ENCODE data around the gene MAP3K20. TPM values are rescaled to one million over a fixed set of nuclear protein-coding genes. Genes with fewer than 3 reads are reported as not detected.
"Not testable (repeated sequence)": the region's sequence is repeated elsewhere in the genome, so short reads cannot be mapped to it uniquely, and the experiment has no call there.

MAP3K20 gene
- total and polyA plus RNA-seq, 7 experiments from 2014 or later: 0.18 to 17.0 (median 1.5) TPM; not detected in 1

DNA sequence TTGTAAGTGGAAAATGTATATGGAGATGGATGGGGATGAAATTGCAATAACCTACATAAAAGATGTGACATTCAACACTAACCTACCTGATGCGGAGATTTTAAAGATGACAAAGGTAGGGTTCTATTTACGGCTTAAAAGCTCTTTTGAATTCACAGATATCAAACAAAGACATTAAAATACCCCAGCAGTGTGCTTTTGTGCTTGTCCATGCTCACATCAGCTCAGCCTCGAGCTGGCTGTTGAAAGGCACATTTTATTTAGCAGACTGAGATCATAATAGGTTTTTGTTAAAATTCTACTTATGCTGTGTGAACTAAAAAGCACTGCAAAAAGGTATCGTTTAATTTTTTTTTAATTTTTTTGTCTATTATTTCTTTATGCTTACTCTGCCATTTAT is 183.1 kb downstream of the MAP3K20 start:
- Mint-ChIP-seq H3K4me1 (peaks cover 0 to 3% (median 0%) of the 10 kb centered on the region in 7 donors), H3K9me3 (peaks cover 0 to 2% (median 0%) of the 10 kb centered on the region in 11 donors), H3K36me3 (peaks cover 0 to 10% (median 0%) of the 10 kb centered on the region in 5 donors), H3K27me3 (peaks cover 0 to 21% (median 9%) of the 10 kb centered on the region in 5 donors), H3K4me3 (no peak overlapping the region), H3K27ac (no peak overlapping the region)
- Histone ChIP-seq H3K27me3 (ENCODE audit: control insufficient read depth in 2 of 2, insufficient read depth in 2 of 2, low read length in 2 of 2) (no peaks in the 10 kb centered on the region), H3K4me3 (ENCODE audit: low read length) (no peak overlapping the region), H3K36me3 (ENCODE audit: control insufficient read depth in 2 of 3, insufficient read depth in 3 of 3, low read length in 3 of 3) (no peaks in the 10 kb centered on the region), H3K9me3 (ENCODE audit: control insufficient read depth in 2 of 3, low read length in 3 of 3) (no peaks in the 10 kb centered on the region), H3K27ac (ENCODE audit: low read depth, low read length) (no peak overlapping the region), H3K4me1 (ENCODE audit: control insufficient read depth in 2 of 2, insufficient read depth in 2 of 2, low read length in 2 of 2) (no peaks in the 10 kb centered on the region)
- DNase-seq: no peak
- intact Hi-C loops (cut with micrococcal nuclease): no loop called here
- ATAC-seq: no peak
- ChIA-PET POLR2A (no interaction called here), CTCF (no interaction called here)

DNA sequence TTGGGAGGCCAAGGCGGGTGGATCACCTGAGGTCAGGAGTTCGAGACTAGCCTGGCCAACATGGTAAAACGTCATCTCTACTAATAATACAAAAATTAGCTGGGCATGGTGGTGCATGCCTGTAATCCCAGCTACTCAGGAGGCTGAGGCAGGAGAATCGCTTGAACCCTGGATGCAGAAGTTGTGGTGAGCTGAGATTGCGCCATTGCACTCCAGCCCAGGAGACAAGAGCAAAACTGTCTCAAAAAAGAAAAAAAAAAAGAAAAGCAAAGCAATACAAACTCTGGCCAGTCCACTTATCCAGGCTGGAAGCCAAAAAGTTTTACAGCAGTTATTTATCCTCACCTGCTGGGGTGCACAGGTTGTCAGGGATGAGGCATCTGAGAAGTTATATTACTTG is 186.7 kb downstream of the MAP3K20 start:
- CTCF ChIA-PET; H3K27ac ChIP-seq (ENCODE audit: low read depth, low read length); H3K27me3 ChIP-seq (ENCODE audit: control insufficient read depth in 2 of 2, insufficient read depth in 2 of 2, low read length in 2 of 2); ATAC-seq; H3K4me3 Mint-ChIP-seq; H3K9me3 ChIP-seq (ENCODE audit: control insufficient read depth in 2 of 3, low read length in 3 of 3); H3K27me3 Mint-ChIP-seq; intact Hi-C loops (cut with micrococcal nuclease); H3K4me3 ChIP-seq (ENCODE audit: low read length); DNase-seq; H3K4me1 ChIP-seq (ENCODE audit: control insufficient read depth in 2 of 2, insufficient read depth in 2 of 2, low read length in 2 of 2); H3K36me3 ChIP-seq (ENCODE audit: control insufficient read depth in 2 of 3, insufficient read depth in 3 of 3, low read length in 3 of 3); H3K9me3 Mint-ChIP-seq; POLR2A ChIA-PET; H3K27ac Mint-ChIP-seq: not testable (repeated sequence)
- Mint-ChIP-seq H3K36me3 (peaks cover 0 to 18% (median 0%) of the 10 kb centered on the region in 5 donors), H3K4me1 (peaks cover 6 to 18% (median 11%) of the 10 kb centered on the region in 7 donors)

DNA sequence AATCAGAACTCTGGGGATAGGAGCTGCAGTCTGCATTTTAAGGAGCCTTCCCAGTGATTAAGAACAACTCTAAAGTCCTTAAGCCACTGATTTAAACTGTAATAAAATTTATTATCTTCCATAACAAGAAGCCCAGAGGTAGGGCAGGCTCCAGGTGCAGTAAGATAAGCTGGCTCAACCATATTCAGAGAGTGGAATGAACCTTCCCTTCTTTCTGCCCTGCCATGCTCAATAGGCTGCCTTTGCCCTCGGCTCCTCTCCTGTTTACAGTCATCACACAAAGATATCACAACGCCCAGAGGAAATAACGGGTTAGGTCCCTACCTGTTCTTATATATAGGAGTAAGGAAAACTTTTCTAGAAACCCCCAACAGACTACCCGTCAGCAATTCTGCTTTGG is 188.5 kb downstream of the MAP3K20 start:
- intact Hi-C loops (cut with micrococcal nuclease): no loop called here
- Histone ChIP-seq H3K9me3 (ENCODE audit: control insufficient read depth in 2 of 3, low read length in 3 of 3) (no peaks in the 10 kb centered on the region), H3K27ac (ENCODE audit: low read depth, low read length) (no peak overlapping the region), H3K36me3 (ENCODE audit: control insufficient read depth in 2 of 3, insufficient read depth in 3 of 3, low read length in 3 of 3) (no peaks in the 10 kb centered on the region), H3K4me1 (ENCODE audit: control insufficient read depth in 2 of 2, insufficient read depth in 2 of 2, low read length in 2 of 2) (no peaks in the 10 kb centered on the region), H3K4me3 (ENCODE audit: low read length) (peak overlapping the region; percentile 1), H3K27me3 (ENCODE audit: control insufficient read depth in 2 of 2, insufficient read depth in 2 of 2, low read length in 2 of 2) (no peaks in the 10 kb centered on the region)
- ATAC-seq: no peak
- CTCF ChIA-PET: no interaction called here
- peaks cover 6 to 18% (median 11%) of the 10 kb centered on the region in 7 donors for H3K4me1 Mint-ChIP-seq
- H3K9me3 Mint-ChIP-seq: peaks cover 0 to 3% (median 0%) of the 10 kb centered on the region in 11 donors
- peak overlapping the region in 7 of 9 donors; percentile 1 to 92 (median 81) for H3K27ac Mint-ChIP-seq
- peak overlapping the region; percentile 53 to 88 (median 76) for H3K4me3 Mint-ChIP-seq
- H3K27me3 Mint-ChIP-seq: peaks cover 0 to 5% (median 3%) of the 10 kb centered on the region in 5 donors
- H3K36me3 Mint-ChIP-seq: peaks cover 0 to 21% (median 0%) of the 10 kb centered on the region in 5 donors
- POLR2A ChIA-PET: no interaction called here
- DNase-seq: no peak

DNA sequence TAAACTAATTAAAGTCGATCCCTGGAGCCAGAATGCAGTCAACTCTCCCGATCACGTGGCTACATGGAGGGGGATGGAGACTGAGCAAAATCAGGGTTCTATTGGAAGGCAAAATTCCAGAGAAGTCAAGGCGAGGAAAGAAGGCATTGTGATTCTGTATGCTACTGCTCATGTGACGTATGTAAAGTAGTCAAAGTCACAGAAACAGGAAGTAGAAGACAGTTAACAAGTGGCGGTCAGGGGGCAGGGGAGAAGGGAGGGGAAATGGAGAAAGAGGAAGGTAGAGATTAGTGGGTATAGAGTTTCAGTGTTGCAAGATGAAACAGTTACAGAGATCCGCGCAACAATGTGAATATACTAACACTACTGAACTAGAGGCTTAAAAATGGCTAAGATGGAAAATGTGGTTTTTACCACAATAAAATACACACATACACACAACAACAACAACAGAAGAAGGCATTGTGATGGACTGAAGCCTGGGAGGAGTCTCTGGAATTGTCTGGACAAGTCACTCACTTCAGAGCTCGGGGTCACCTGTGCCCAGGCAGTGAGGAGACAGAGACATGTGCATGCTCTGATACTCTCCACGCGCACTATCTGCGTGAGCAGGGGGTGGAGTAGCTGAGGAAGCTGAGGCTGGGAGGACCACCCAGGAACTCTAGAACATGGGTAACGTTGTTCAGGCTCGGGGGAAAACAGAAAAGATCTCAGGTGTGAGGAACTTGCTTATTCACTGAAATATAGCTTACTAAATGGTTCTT is 189.1 kb downstream of the MAP3K20 start:
- Histone ChIP-seq H3K4me3 (ENCODE audit: low read length) (peak overlapping the region; percentile 1), H3K27ac (ENCODE audit: low read depth, low read length) (no peak overlapping the region)

DNA sequence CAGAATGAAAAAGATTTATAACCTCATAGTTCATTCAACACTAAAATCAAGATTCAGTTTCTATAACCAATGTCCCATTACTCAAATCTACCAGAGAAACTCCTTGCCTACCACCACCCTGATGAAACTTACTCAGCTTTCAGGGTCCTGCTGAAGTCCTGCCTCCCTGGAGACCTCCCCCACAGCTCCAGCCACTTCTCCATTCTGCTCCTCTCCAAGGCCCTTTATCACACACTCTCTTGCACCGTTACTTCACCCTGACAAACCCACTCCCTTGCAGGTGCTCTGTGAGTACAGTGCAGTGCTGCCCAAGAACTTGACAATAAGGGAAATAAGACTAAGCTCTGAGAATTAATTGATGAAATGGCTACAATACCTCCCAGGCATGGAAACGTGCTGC is 195.5 kb downstream of the MAP3K20 start:
- Histone ChIP-seq H3K36me3 (ENCODE audit: control insufficient read depth in 2 of 3, insufficient read depth in 3 of 3, low read length in 3 of 3) (no peaks in the 10 kb centered on the region), H3K27me3 (ENCODE audit: control insufficient read depth in 2 of 2, insufficient read depth in 2 of 2, low read length in 2 of 2) (no peaks in the 10 kb centered on the region), H3K9me3 (ENCODE audit: control insufficient read depth in 2 of 3, low read length in 3 of 3) (no peaks in the 10 kb centered on the region), H3K4me3 (ENCODE audit: low read length) (no peak overlapping the region), H3K27ac (ENCODE audit: low read depth, low read length) (no peak overlapping the region), H3K4me1 (ENCODE audit: control insufficient read depth in 2 of 2, insufficient read depth in 2 of 2, low read length in 2 of 2) (no peaks in the 10 kb centered on the region)
- CTCF ChIA-PET: no interaction called here
- intact Hi-C loops (cut with micrococcal nuclease): no loop called here
- H3K4me3 Mint-ChIP-seq: no peak overlapping the region
- H3K27me3 Mint-ChIP-seq: peaks cover 0 to 13% (median 0%) of the 10 kb centered on the region in 5 donors
- DNase-seq (no peak), ATAC-seq (no peak)
- H3K4me1 Mint-ChIP-seq: no peaks in the 10 kb centered on the region
- POLR2A ChIA-PET: no interaction called here
- H3K36me3 Mint-ChIP-seq: peaks cover 0 to 5% (median 0%) of the 10 kb centered on the region in 5 donors
- H3K9me3 Mint-ChIP-seq: peaks cover 0 to 5% (median 1%) of the 10 kb centered on the region in 11 donors
- H3K27ac Mint-ChIP-seq: no peak overlapping the region

More for the DNA sequence above, 189.1 kb downstream of the MAP3K20 start:
- Mint-ChIP-seq H3K9me3 (peaks cover 0 to 3% (median 0%) of the 10 kb centered on the region in 11 donors), H3K4me1 (peaks cover 6 to 18% (median 11%) of the 10 kb centered on the region in 7 donors), H3K27ac (peak overlapping the region in 8 of 9 donors; percentile 26 to 92 (median 80)), H3K27me3 (peaks cover 0 to 5% (median 3%) of the 10 kb centered on the region in 5 donors), H3K4me3 (peak overlapping the region; percentile 53 to 88 (median 76)), H3K36me3 (peaks cover 0 to 21% (median 0%) of the 10 kb centered on the region in 5 donors)
- intact Hi-C loops (cut with micrococcal nuclease): no loop called here
- CTCF ChIA-PET: no interaction called here
- POLR2A ChIA-PET: no interaction called here
- H3K9me3 ChIP-seq (ENCODE audit: control insufficient read depth in 2 of 3, low read length in 3 of 3): no peaks in the 10 kb centered on the region
- H3K36me3 ChIP-seq (ENCODE audit: control insufficient read depth in 2 of 3, insufficient read depth in 3 of 3, low read length in 3 of 3): no peaks in the 10 kb centered on the region
- H3K27me3 ChIP-seq (ENCODE audit: control insufficient read depth in 2 of 2, insufficient read depth in 2 of 2, low read length in 2 of 2): no peaks in the 10 kb centered on the region
- DNase-seq (peak in 6 of 9 donors; percentile 11 to 57 (median 30)), ATAC-seq (peak; percentile 95)
- H3K4me1 ChIP-seq (ENCODE audit: control insufficient read depth in 2 of 2, insufficient read depth in 2 of 2, low read length in 2 of 2): no peaks in the 10 kb centered on the region

DNA sequence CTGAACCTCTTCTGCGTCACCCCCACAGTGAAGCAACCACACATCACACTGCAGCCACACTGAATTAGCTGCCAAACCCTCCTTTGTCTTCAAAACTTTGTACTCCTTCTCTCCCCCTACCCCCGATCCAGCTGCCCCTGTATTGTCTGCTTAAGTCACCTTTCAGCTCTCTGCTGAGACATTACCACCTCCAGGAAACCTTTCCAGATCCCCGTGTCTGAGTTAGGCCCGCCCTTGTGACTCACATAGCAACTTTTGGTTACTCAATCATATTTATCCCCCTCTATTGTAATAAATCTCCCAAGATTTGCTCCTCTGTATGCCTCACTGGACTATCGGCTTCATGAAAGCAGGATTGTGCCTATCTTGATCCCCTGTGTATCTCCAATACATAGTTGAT is 196.2 kb downstream of the MAP3K20 start:
- H3K27ac ChIP-seq (ENCODE audit: low read depth, low read length): no peak overlapping the region
- intact Hi-C loops (cut with micrococcal nuclease): no loop called here
- no peaks in the 10 kb centered on the region for H3K27me3 ChIP-seq (ENCODE audit: control insufficient read depth in 2 of 2, insufficient read depth in 2 of 2, low read length in 2 of 2)
- Mint-ChIP-seq H3K27me3 (peaks cover 0 to 13% (median 3%) of the 10 kb centered on the region in 5 donors), H3K36me3 (peaks cover 0 to 5% (median 0%) of the 10 kb centered on the region in 5 donors), H3K4me1 (no peaks in the 10 kb centered on the region), H3K4me3 (no peak overlapping the region), H3K9me3 (peaks cover 0 to 5% (median 2%) of the 10 kb centered on the region in 11 donors), H3K27ac (peak overlapping the region in 1 of 9 donors; percentile 29)
- no peaks in the 10 kb centered on the region for H3K36me3 ChIP-seq (ENCODE audit: control insufficient read depth in 2 of 3, insufficient read depth in 3 of 3, low read length in 3 of 3)
- H3K4me1 ChIP-seq (ENCODE audit: control insufficient read depth in 2 of 2, insufficient read depth in 2 of 2, low read length in 2 of 2): no peaks in the 10 kb centered on the region
- no peak for DNase-seq
- no peak for ATAC-seq
- no peak overlapping the region for H3K4me3 ChIP-seq (ENCODE audit: low read length)
- no peaks in the 10 kb centered on the region for H3K9me3 ChIP-seq (ENCODE audit: control insufficient read depth in 2 of 3, low read length in 3 of 3)
- ChIA-PET POLR2A (no interaction called here), CTCF (no interaction called here)

DNA sequence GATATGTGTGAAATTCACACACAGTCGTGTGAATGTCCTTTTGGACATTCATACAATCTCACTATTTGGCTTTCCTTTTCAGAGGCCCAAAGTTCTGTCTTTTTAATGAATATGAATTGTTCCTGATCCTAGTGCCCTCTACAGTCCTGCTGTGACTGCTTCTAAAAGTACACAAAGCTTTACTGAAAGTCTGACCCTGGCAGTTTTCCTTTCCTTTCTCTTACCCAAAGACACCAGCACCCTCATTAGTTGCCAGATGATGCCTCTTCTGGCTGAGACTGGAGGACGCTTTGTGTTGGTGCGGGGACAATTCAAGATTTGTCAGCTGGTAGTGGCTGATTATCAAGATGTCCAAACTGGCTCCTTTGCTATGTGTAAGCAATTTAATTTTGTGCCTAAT is 197.2 kb downstream of the MAP3K20 start:
- ATAC-seq (no peak), DNase-seq (no peak)
- peaks cover 0 to 6% (median 0%) of the 10 kb centered on the region in 5 donors for H3K36me3 Mint-ChIP-seq
- no peaks in the 10 kb centered on the region for H3K4me1 ChIP-seq (ENCODE audit: control insufficient read depth in 2 of 2, insufficient read depth in 2 of 2, low read length in 2 of 2)
- no peaks in the 10 kb centered on the region for H3K27me3 ChIP-seq (ENCODE audit: control insufficient read depth in 2 of 2, insufficient read depth in 2 of 2, low read length in 2 of 2)
- no peak overlapping the region for H3K4me3 Mint-ChIP-seq
- no peaks in the 10 kb centered on the region for H3K36me3 ChIP-seq (ENCODE audit: control insufficient read depth in 2 of 3, insufficient read depth in 3 of 3, low read length in 3 of 3)
- no peaks in the 10 kb centered on the region for H3K4me1 Mint-ChIP-seq
- H3K27ac Mint-ChIP-seq: no peak overlapping the region
- POLR2A ChIA-PET: no interaction called here
- H3K4me3 ChIP-seq (ENCODE audit: low read length): no peak overlapping the region
- CTCF ChIA-PET: no interaction called here
- peaks cover 0 to 5% (median 2%) of the 10 kb centered on the region in 11 donors for H3K9me3 Mint-ChIP-seq
- H3K9me3 ChIP-seq (ENCODE audit: control insufficient read depth in 2 of 3, low read length in 3 of 3): no peaks in the 10 kb centered on the region
- peaks cover 3 to 13% (median 10%) of the 10 kb centered on the region in 5 donors for H3K27me3 Mint-ChIP-seq
- H3K27ac ChIP-seq (ENCODE audit: low read depth, low read length): no peak overlapping the region
- intact Hi-C loops (cut with micrococcal nuclease): no loop called here
